Skeletal muscle satellite cell (primary cell): ENCODE results near the gene ABHD16B. TPM values are rescaled to one million over a fixed set of nuclear protein-coding genes. Genes with fewer than 3 reads are reported as not detected.

ENCODE experiments used
- H3K27me3 ChIP-seq: 2 replicates; pipeline ENCODE4 v1.7.0; 2013; ENCODE audit warnings: low read length; ENCODE audit not compliant: control insufficient read depth, insufficient read depth
- H3K36me3 ChIP-seq: 2 replicates; pipeline ENCODE4 v1.7.0; 2013; ENCODE audit warnings: mild to moderate bottlenecking, control low read depth, low read length; ENCODE audit not compliant: insufficient read depth
- H3K4me1 ChIP-seq: 2 replicates; pipeline ENCODE4 v1.7.0; 2013; ENCODE audit warnings: low read length; ENCODE audit not compliant: control insufficient read depth, insufficient read depth
- H3K4me2 ChIP-seq: 2 replicates; pipeline ENCODE4 v1.7.0; 2013; ENCODE audit warnings: mild to moderate bottlenecking, low read length
- H3K4me3 ChIP-seq: 2 replicates; pipeline ENCODE4 v1.7.0; 2013; ENCODE audit warnings: low read length
- H3K9ac ChIP-seq: 2 replicates; pipeline ENCODE4 v1.7.0; 2013; ENCODE audit warnings: mild to moderate bottlenecking, low read depth, low read length, moderate library complexity
- H3K9me3 ChIP-seq: replicated peaks from 2 replicates; pipeline ENCODE4 v1.7.0; 2013; ENCODE audit warnings: mild to moderate bottlenecking, control low read depth, low read length
- total RNA-seq: library from RNA; depleted of rRNA; stranded (reverse); fragments of >200 nt; gene quantifications from 2 replicates; pipeline ENCODE4 v1.2.3, GENCODE V29; 2012; rRNA removed

ABHD16B gene
- total RNA-seq = not detected in 2 replicates

DNA sequence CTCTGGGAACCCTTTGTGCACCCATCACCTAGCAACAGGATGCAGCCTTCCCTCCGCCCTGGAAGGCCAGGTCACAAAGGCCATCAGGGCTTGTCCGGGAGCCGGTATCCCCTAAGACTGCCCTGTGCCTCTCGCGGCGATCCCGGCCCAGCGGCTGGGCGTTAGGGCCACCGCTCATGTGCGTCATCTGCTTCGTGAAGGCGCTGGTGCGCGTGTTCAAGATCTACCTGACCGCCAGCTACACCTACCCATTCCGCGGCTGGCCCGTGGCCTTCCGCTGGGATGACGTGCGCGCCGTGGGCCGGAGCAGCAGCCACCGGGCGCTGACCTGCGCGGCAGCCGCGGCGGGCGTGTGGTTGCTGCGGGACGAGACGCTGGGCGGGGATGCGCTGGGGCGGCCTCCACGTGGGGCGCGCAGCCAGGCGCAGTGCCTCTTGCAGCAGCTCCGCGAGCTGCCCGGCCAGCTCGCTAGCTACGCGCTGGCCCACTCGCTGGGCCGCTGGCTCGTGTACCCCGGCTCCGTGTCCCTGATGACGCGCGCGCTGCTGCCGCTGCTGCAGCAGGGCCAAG is at the start of gene ABHD16B:
Gene ABHD16B, plus strand, starts transcription at position 134 of the 570 bp plus-strand sequence. Its CDS starts 43 bp downstream, at position 177.
- no peak within 1 kb of the TSS for H3K4me2 ChIP-seq

DNA sequence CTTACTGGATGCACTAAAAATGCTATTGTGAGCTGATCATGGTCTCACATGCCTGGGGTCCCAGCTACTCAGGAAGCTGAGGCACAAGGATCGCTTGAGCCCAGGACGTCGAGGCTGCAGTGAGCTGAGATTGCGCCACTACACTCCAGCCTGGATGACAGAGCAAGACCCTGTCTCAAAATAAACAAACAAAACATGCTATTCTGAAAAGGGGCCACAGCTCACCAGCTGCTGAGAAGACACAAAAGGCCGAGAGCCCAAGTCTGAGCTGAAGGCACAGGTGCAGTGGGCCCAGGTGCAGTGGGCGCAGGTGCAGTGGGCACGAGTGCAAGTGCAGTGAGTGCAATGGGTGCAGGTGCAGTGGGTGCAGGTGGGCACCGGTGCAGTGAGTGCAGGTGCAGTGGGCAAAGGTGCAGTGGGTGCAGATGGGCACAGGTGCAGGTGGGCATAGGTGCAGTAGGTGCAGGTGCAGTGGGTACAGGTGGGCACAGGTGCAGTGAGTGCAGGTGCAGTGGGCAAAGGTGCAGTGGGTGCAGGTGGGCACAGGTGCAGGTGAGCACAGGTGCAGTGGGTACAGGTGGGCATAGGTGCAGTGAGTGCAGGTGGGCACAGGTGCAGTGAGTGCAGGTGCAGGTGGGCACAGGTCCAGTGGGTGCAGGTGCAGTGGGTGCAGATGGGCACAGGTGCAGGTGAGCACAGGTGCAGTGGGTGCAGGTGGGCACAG is 46.2 kb upstream of the ABHD16B start:
- no peaks in the 10 kb centered on the region for H3K9me3 ChIP-seq
- H3K27me3 ChIP-seq = no peaks in the 10 kb centered on the region

More for the DNA sequence above, at the start of gene ABHD16B:
- peaks cover 15% of the 10 kb centered on the region for H3K36me3 ChIP-seq
- peaks cover 31% of the 10 kb centered on the region for H3K4me1 ChIP-seq
- H3K4me3 ChIP-seq = no peak within 1 kb of the TSS
- H3K9me3 ChIP-seq = no peaks in the 10 kb centered on the region
- H3K9ac ChIP-seq = no peak within 1 kb of the TSS
- no peaks in the 10 kb centered on the region for H3K27me3 ChIP-seq

GRCh38 chr20:63815615-63816253 is 45.6 kb upstream of the ABHD16B start:
- no peaks in the 10 kb centered on the region for H3K27me3 ChIP-seq
- H3K4me3 ChIP-seq = no peak overlapping the region
- H3K9me3 ChIP-seq = no peaks in the 10 kb centered on the region
- H3K4me1 ChIP-seq = no peaks in the 10 kb centered on the region
- no peak overlapping the region for H3K4me2 ChIP-seq
- no peaks in the 10 kb centered on the region for H3K36me3 ChIP-seq
- no peak overlapping the region for H3K9ac ChIP-seq

More for the DNA sequence above, 46.2 kb upstream of the ABHD16B start:
- Histone ChIP-seq H3K36me3 (no peaks in the 10 kb centered on the region), H3K4me1 (no peaks in the 10 kb centered on the region), H3K9ac (no peak overlapping the region), H3K4me3 (no peak overlapping the region), H3K4me2 (no peak overlapping the region)

DNA sequence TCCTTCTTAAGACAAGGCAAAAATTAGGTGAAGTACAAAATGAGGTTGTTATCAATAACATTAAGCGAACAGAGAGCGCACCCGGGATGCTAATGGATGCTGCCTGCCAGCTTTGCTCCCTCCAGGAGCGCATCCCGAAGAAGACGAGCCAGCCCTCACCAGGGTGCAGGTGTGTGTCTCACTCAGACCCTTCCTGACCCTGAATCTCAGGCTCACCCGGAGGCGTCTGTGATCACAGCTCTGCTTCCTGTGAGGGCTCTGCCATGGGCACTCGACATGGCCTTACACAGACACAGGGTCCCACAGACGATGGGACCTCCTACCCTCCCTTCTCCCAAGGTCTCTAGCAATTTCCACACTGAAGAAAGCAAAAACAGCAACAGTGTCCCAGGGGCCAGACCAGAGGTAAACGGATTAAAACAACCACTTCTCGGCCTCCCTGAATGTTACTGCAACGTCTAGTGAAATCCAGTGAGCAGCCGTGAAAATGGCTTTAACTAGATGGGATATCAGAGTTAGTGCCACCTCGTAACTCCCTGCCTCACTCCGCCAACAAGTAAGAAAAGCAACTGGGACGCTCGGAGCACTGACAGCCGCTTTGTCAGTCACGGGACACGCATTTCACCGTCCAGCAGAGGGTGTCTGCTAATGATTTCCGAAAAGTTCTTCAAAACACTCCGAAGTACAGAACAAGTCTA is 41.9 kb upstream of the ABHD16B start:
- Histone ChIP-seq H3K27me3 (no peaks in the 10 kb centered on the region), H3K4me3 (peak overlapping the region; percentile 41), H3K9ac (no peak overlapping the region), H3K4me1 (no peaks in the 10 kb centered on the region), H3K36me3 (no peaks in the 10 kb centered on the region), H3K4me2 (peak overlapping the region; percentile 69), H3K9me3 (no peaks in the 10 kb centered on the region)

- Histone ChIP-seq H3K4me3 (no peak overlapping the region), H3K4me1 (no peaks in the 10 kb centered on the region), H3K4me2 (no peak overlapping the region), H3K27me3 (no peaks in the 10 kb centered on the region), H3K9me3 (no peaks in the 10 kb centered on the region), H3K36me3 (no peaks in the 10 kb centered on the region), H3K9ac (no peak overlapping the region)
Observed at GRCh38 chr20:63821811-63822210, 39.5 kb upstream of the ABHD16B start.

DNA sequence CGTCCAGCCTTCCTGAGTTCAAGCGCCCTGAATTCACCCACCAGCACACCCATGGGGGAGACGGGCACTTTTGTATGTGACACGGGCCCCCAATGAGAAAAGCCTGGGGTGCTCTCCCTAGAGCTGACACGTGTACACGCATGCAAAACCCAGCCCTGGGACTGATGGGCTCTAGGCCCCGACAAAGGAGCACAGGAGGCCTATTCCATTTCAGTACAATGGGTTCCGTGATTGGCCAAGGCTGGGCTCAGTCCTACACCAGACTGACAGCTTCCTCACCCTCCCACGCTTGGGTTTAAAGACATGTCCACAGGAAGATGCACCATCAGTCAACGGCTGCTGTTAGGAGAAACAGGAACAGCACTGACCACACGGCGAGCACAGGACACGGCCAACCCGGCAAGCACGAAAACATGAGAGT is 39.0 kb upstream of the ABHD16B start:
- H3K4me1 ChIP-seq = no peaks in the 10 kb centered on the region
- H3K36me3 ChIP-seq = no peaks in the 10 kb centered on the region
- no peaks in the 10 kb centered on the region for H3K9me3 ChIP-seq
- H3K4me2 ChIP-seq = no peak overlapping the region
- H3K27me3 ChIP-seq = no peaks in the 10 kb centered on the region
- no peak overlapping the region for H3K4me3 ChIP-seq
- H3K9ac ChIP-seq = no peak overlapping the region

DNA sequence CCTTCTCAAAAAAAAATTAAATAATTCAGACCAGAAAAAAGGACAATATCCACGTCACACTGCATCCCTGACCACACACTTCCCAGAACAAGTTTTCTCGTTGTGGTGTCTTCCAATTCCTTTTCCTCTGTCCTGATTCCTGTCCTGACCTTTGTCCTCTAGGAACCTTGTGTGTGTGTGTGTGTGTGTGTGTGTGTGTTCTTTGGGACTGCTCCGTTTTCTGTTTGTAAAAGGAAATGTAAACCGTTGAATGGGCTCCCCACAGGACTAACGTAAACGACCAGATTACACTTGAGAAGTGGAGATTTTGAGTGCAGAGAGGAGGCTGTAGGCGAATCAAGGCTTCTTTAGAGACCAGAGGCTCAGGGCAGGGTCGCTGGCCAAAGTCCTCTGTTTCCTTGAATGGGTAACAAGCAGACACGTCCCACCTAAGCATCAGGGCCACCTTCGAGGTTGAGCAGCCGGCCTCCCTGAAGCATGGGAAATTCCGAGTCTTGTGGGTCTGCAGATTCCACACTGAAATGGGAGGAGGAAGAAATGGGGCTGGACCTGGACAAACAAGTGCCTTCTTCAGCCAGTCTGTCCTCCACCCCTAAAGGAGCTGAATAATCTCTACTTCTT is 37.5 kb upstream of the ABHD16B start:
- no peaks in the 10 kb centered on the region for H3K4me1 ChIP-seq
- H3K4me2 ChIP-seq = no peak overlapping the region
- peaks cover 3% of the 10 kb centered on the region for H3K27me3 ChIP-seq
- no peaks in the 10 kb centered on the region for H3K9me3 ChIP-seq
- no peaks in the 10 kb centered on the region for H3K36me3 ChIP-seq
- H3K4me3 ChIP-seq = no peak overlapping the region
- H3K9ac ChIP-seq = no peak overlapping the region

GRCh38 chr20:63825331-63826118 is 35.8 kb upstream of the ABHD16B start:
- H3K36me3 ChIP-seq = no peaks in the 10 kb centered on the region
- no peak overlapping the region for H3K4me2 ChIP-seq
- no peak overlapping the region for H3K9ac ChIP-seq
- H3K9me3 ChIP-seq = no peaks in the 10 kb centered on the region
- H3K4me1 ChIP-seq = no peaks in the 10 kb centered on the region
- H3K4me3 ChIP-seq = no peak overlapping the region
- peaks cover 16% of the 10 kb centered on the region for H3K27me3 ChIP-seq

DNA sequence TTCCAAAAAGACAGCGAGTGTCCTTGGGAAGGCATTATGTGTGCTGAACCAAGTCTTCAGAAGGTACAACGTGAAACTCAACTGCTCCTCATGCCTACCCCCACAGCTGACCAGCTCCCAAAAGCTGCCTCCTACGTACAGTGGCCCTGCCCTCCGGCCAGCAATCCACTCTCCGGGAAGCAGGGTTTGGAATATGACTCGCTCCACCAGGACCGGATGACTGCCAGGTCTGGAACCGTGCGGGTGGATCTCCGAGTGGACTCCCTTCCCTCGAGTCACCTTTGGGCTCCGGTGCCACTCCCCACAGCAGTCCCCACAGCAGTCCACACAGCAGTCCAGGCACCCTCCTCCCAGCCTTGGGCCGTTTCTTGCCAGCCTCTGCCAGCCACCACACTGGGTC is 34.5 kb upstream of the ABHD16B start:
- Histone ChIP-seq H3K4me2 (peak overlapping the region; percentile 1), H3K4me1 (no peaks in the 10 kb centered on the region), H3K9ac (no peak overlapping the region), H3K27me3 (peaks cover 16% of the 10 kb centered on the region), H3K4me3 (no peak overlapping the region), H3K36me3 (no peaks in the 10 kb centered on the region), H3K9me3 (no peaks in the 10 kb centered on the region)

DNA sequence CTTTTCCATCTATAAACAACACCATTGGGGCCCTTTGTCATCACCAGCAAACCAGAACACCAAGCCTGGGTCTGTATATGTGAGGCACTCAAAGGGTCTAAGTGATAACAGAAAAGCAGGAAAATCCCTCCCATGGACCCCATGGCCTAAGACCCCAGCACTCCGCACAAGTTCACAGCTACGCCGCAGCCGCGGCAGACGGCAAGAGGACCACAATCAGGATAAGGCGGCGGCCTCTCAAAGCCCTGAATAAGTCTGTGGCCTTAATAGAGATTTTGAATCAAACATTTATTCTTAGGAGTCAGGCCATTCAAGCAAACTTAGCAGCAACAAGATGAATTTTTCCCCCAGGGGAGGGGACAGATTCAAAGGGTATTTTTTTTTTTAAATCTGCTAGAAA is 33.2 kb upstream of the ABHD16B start:
- peaks cover 16% of the 10 kb centered on the region for H3K27me3 ChIP-seq
- no peaks in the 10 kb centered on the region for H3K36me3 ChIP-seq
- no peaks in the 10 kb centered on the region for H3K9me3 ChIP-seq
- H3K4me3 ChIP-seq = no peak overlapping the region
- no peak overlapping the region for H3K9ac ChIP-seq
- no peak overlapping the region for H3K4me2 ChIP-seq
- peaks cover 3% of the 10 kb centered on the region for H3K4me1 ChIP-seq
